22Rv1 (cell line): Measurements from ENCODE around the gene WDR17.

ENCODE experiments used
- H3K27ac ChIP-seq: fragments of 450-650 bp; 2 replicates; pipeline ENCODE4 v1.5.1; 2017
- CTCF ChIP-seq: fragments of 450-650 bp; IDR thresholded peaks from 2 replicates; pipeline ENCODE4 v1.5.1; 2017; ENCODE audit warnings: mild to moderate bottlenecking
- ZFX ChIP-seq: fragments of 450-650 bp; IDR thresholded peaks from 2 replicates; pipeline ENCODE4 v1.6.1; 2017; ENCODE audit warnings: antibody characterized with exemption, borderline replicate concordance

WDR17 gene

GRCh38 chr4:176065435-176066291, at the start of gene WDR17:
TSS of gene WDR17 (plus strand) at chr4:176065841. CDS start at chr4:176111581, 45,740 bp downstream.
- peak within 1 kb of the TSS; percentile 83 for H3K27ac ChIP-seq
- TF ChIP-seq ZFX (no peak), CTCF (no peak)

GRCh38 chr4:176016601-176017000, 49.0 kb upstream of the WDR17 start:
- H3K27ac ChIP-seq: no peak overlapping the region
- no peak for TF ChIP-seq CTCF
- TF ChIP-seq ZFX: no peak

- no peak overlapping the region for H3K27ac ChIP-seq
- TF ChIP-seq ZFX: no peak
- no peak for TF ChIP-seq CTCF
Measured at GRCh38 chr4:176020481-176021085, 45.1 kb upstream of the WDR17 start.

- no peak overlapping the region for H3K27ac ChIP-seq
- TF ChIP-seq CTCF (no peak), ZFX (no peak)
Measured at GRCh38 chr4:176030391-176030790, 35.2 kb upstream of the WDR17 start.

- TF ChIP-seq CTCF (no peak), ZFX (no peak)
- no peak overlapping the region for H3K27ac ChIP-seq
Measured at GRCh38 chr4:176031922-176032321, 33.7 kb upstream of the WDR17 start.

- no peak for TF ChIP-seq ZFX
Measured at GRCh38 chr4:176032454-176032853, 33.2 kb upstream of the WDR17 start.

GRCh38 chr4:176034499-176034898, 31.1 kb upstream of the WDR17 start:
- H3K27ac ChIP-seq: no peak overlapping the region
- TF ChIP-seq ZFX (no peak), CTCF (peak; percentile 59)

More at GRCh38 chr4:176032454-176032853, 33.2 kb upstream of the WDR17 start:
- no peak overlapping the region for H3K27ac ChIP-seq

GRCh38 chr4:176034936-176035335, 30.7 kb upstream of the WDR17 start:
- no peak overlapping the region for H3K27ac ChIP-seq
- TF ChIP-seq CTCF (no peak), ZFX (no peak)
